ENCODE measurements around the gene LPP. TPM values are rescaled to one million over a fixed set of nuclear protein-coding genes. Genes with fewer than 3 reads are reported as not detected.
A peak's percentile ranks its signal among the peaks of the same experiment; 100 is the strongest.

LPP gene
- total RNA-seq, 1 experiment from 2014 or later = 264 TPM

GRCh38 chr3:188241883-188242282, 87.9 kb downstream of the LPP start:
- peaks cover 69% of the 10 kb centered on the region for H3K4me1 Mint-ChIP-seq (ENCODE audit: low read depth, unreplicated experiment)
- CTCF ChIA-PET = interaction anchor here (0.7 kb wide), 1 partner anchor 25 kb away, joined by 5 read pairs; no protein-coding TSS in a partner anchor
- no peak overlapping the region for H3K4me3 Mint-ChIP-seq (ENCODE audit: low read depth, unreplicated experiment)
- no peaks in the 10 kb centered on the region for H3K27me3 Mint-ChIP-seq (ENCODE audit: unreplicated experiment)
- intact Hi-C loops (cut with micrococcal nuclease; ENCODE audit: unreplicated experiment) = no loop called here
- DNase-seq = no peak
- H3K27ac Mint-ChIP-seq (ENCODE audit: unreplicated experiment) = no peak overlapping the region
- H3K36me3 Mint-ChIP-seq (ENCODE audit: insufficient read depth, unreplicated experiment) = peaks cover 20% of the 10 kb centered on the region
- no peak for TF ChIP-seq CTCF (IDR thresholded peaks at IDR 0.05; ENCODE audit: unreplicated experiment)
- no peaks in the 10 kb centered on the region for H3K9me3 Mint-ChIP-seq (ENCODE audit: low read depth, unreplicated experiment)
- no TSS peak for BruUV-seq (replicated peaks)

DNA sequence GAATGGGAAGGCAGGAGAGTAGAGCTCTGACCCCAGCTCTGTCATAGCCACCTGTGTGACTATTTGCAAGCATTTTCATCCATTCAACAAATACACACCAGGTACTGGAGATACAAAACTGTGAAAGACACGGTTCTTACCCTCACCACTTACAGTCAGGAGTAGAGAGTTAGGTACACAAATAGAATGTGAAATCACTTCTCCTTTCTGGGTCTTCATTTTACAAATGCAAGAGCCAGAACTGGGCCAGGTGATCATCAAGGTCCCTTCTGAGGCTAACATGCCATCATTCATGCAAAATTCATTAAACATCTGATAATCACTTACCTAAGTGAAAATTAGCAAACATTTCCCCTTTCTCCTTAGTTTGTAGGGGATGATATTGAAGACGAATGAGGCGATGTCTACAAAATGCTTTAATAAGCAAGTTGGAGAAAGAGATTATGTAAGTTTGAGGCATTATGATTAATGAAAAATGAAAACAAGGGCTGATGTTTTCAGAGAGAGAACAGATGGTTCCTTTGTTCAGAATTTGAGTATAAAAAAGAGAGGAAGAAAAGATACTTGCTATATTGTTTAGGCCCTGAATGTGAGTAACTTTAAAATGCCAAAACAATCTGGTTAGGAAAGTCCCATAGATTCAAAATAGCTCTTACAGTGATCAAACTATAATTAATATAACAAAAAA, 88.6 kb downstream of the LPP start:
- no peak for DNase-seq
- Mint-ChIP-seq H3K27me3 (ENCODE audit: unreplicated experiment) (no peaks in the 10 kb centered on the region), H3K4me3 (ENCODE audit: low read depth, unreplicated experiment) (no peak overlapping the region), H3K27ac (ENCODE audit: unreplicated experiment) (peak overlapping the region; percentile 10), H3K9me3 (ENCODE audit: low read depth, unreplicated experiment) (no peaks in the 10 kb centered on the region), H3K4me1 (ENCODE audit: low read depth, unreplicated experiment) (peaks cover 69% of the 10 kb centered on the region), H3K36me3 (ENCODE audit: insufficient read depth, unreplicated experiment) (peaks cover 20% of the 10 kb centered on the region)
- BruUV-seq (replicated peaks) = no TSS peak
- CTCF ChIA-PET = interaction anchor here (0.7 kb wide), 1 partner anchor 24 kb away, joined by 5 read pairs; no protein-coding TSS in a partner anchor
- TF ChIP-seq CTCF (IDR thresholded peaks at IDR 0.05; ENCODE audit: unreplicated experiment) = no peak
- intact Hi-C loops (cut with micrococcal nuclease; ENCODE audit: unreplicated experiment) = no loop called here

GRCh38 chr3:188243124-188243795, 89.3 kb downstream of the LPP start:
- Mint-ChIP-seq H3K27ac (ENCODE audit: unreplicated experiment) (peak overlapping the region; percentile 10), H3K36me3 (ENCODE audit: insufficient read depth, unreplicated experiment) (peaks cover 20% of the 10 kb centered on the region), H3K4me3 (ENCODE audit: low read depth, unreplicated experiment) (no peak overlapping the region), H3K27me3 (ENCODE audit: unreplicated experiment) (no peaks in the 10 kb centered on the region), H3K4me1 (ENCODE audit: low read depth, unreplicated experiment) (peaks cover 70% of the 10 kb centered on the region), H3K9me3 (ENCODE audit: low read depth, unreplicated experiment) (no peaks in the 10 kb centered on the region)
- CTCF ChIA-PET = interaction anchor here (1.2 kb wide), 1 partner anchor 37 kb away, joined by 3 read pairs; no protein-coding TSS in a partner anchor
- intact Hi-C loops (cut with micrococcal nuclease; ENCODE audit: unreplicated experiment) = no loop called here
- no peak for TF ChIP-seq CTCF (IDR thresholded peaks at IDR 0.05; ENCODE audit: unreplicated experiment)
- BruUV-seq (replicated peaks) = no TSS peak
- no peak for DNase-seq

DNA sequence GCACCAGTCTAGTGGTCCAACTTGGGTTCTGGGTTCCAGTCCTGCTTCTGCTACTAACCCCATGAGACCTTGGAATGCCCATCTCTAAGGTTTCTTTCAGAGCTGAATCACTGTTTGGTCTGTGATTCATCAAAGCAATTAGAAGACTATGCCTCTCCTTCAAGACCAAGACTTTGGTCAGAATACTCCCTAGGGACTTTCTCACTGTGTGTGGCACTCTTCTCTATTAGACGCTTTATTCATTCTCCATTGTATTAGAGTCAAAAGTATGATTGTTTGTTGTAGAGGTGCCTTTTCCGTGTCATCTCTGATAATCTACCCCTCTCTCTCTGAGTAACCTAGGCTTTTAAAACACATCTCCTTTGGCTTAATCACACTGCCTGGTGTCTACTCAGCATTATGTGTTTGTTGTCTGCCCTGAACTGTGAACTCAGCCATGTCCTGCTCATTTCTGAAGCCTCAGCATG, 90.5 kb downstream of the LPP start:
- Mint-ChIP-seq H3K9me3 (ENCODE audit: low read depth, unreplicated experiment) (no peaks in the 10 kb centered on the region), H3K4me1 (ENCODE audit: low read depth, unreplicated experiment) (peaks cover 81% of the 10 kb centered on the region), H3K4me3 (ENCODE audit: low read depth, unreplicated experiment) (no peak overlapping the region), H3K27ac (ENCODE audit: unreplicated experiment) (peak overlapping the region; percentile 25), H3K27me3 (ENCODE audit: unreplicated experiment) (no peaks in the 10 kb centered on the region), H3K36me3 (ENCODE audit: insufficient read depth, unreplicated experiment) (peaks cover 20% of the 10 kb centered on the region)
- CTCF ChIA-PET = interaction anchor here (0.6 to 1.2 kb wide), 3 partner anchors 9 to 121 kb away, joined by 3 read pairs; no protein-coding TSS in a partner anchor
- intact Hi-C loops (cut with micrococcal nuclease; ENCODE audit: unreplicated experiment) = no loop called here
- no TSS peak for BruUV-seq (replicated peaks)
- no peak for TF ChIP-seq CTCF (IDR thresholded peaks at IDR 0.05; ENCODE audit: unreplicated experiment)
- DNase-seq = no peak
